Sigmoid colon (tissue), 7 donors: Measurements from ENCODE around the gene TMEM248. TPM values are rescaled to one million over a fixed set of nuclear protein-coding genes. Genes with fewer than 3 reads are reported as not detected.
"Not testable (repeated sequence)": the region's sequence is repeated elsewhere in the genome, so short reads cannot be mapped to it uniquely, and the experiment has no call there.

Experiments
- DNase-seq: peaks from one replicate; pipeline ENCODE4 v3.0.0-alpha.2; 2019
- H3K27ac ChIP-seq, 4 donors: fragments of 200-600 bp; sonication (generic); one replicate each; pipeline ENCODE4 v1.5.1; 2016 to 2019; ENCODE audit warnings: mild to moderate bottlenecking in 1 of 4
- H3K27me3 ChIP-seq, 3 donors: fragments of 200-600 bp; sonication (generic); one replicate each; pipeline ENCODE4 v1.5.1; 2019; ENCODE audit warnings: mild to moderate bottlenecking in 1 of 3
- H3K36me3 ChIP-seq, 4 donors: fragments of 200-600 bp; sonication (generic); one replicate each; pipeline ENCODE4 v1.5.1; 2016 to 2019
- H3K4me1 ChIP-seq, 4 donors: fragments of 200-600 bp; sonication (generic); one replicate each; pipeline ENCODE4 v1.5.1; 2017 to 2019
- H3K4me3 ChIP-seq, 4 donors: fragments of 200-600 bp; sonication (generic); one replicate each; pipeline ENCODE4 v1.5.1; 2017 to 2019; ENCODE audit warnings: mild to moderate bottlenecking in 2 of 4, moderate library complexity in 1 of 4
- H3K9me3 ChIP-seq, 4 donors: fragments of 200-600 bp in 3 of 4; sonication (generic) in 3 of 4; one replicate each; pipeline versions ENCODE4 v1.5.1 to v1.6.1; 2013 to 2019
- EP300 ChIP-seq, 4 donors: sonication (generic); formaldehyde crosslinking; IDR thresholded peaks; one replicate each; pipeline ENCODE4 v1.6.1; 2017; ENCODE audit warnings: antibody characterized with exemption in 4 of 4
- POLR2A ChIP-seq, 2 donors: fragments of 450-650 bp; IDR thresholded peaks; one replicate each; pipeline ENCODE4 v1.6.1; 2016; ENCODE audit warnings: antibody characterized with exemption in 2 of 2, mild to moderate bottlenecking in 2 of 2, moderate library complexity in 2 of 2
- POLR2AphosphoS5 ChIP-seq, 4 donors: sonication (generic); formaldehyde crosslinking; IDR thresholded peaks; one replicate each; pipeline ENCODE4 v1.6.1; 2017; ENCODE audit warnings: antibody characterized with exemption in 4 of 4
- WGBS, 2 donors: extraction: QIAGEN DNeasy Blood & Tissue Kit; methylation state at CpG; one replicate each; pipeline ENCODE4 v1.1.7; 2013; 5-methylcytosine and 5-hydroxymethylcytosine counted together
- intact Hi-C: fragments of 100-400 bp; cut with DNase I; formaldehyde crosslinking; loops from one replicate; pipeline ENCODE4 v1.15.1; 2023
- polyA plus RNA-seq, 3 donors: library from polyadenylated mRNA; stranded (reverse); fragments of 200-250 nt; gene quantifications; one replicate each; pipeline ENCODE4 v1.2.3, GENCODE V29; 2013
- total RNA-seq, 4 donors: library from RNA; depleted of rRNA; stranded (reverse); fragments of >200 nt; gene quantifications; one replicate each; pipeline ENCODE4 v1.1.0, GENCODE V29; 2016
- TF ChIP-seq, protein P1 (sequence below), 4 experiments: fragments of 450-650 bp in 3 of 4; fragments of 200-600 bp in 1 of 4; IDR thresholded peaks; one replicate each; pipeline ENCODE4 v1.5.1; 2016 to 2019; ENCODE audit warnings: antibody characterized with exemption in 4 of 4, mild to moderate bottlenecking in 3 of 4, moderate library complexity in 2 of 4
- donor health status: healthy with polysubstance abuse.
- donor health status: Bipolar disorder and iron deficiency.
- donor health status: healthy.

TMEM248 gene
- total and polyA plus RNA-seq, 7 donors, result 19.7 to 93.8 (median 66.2) TPM

DNA sequence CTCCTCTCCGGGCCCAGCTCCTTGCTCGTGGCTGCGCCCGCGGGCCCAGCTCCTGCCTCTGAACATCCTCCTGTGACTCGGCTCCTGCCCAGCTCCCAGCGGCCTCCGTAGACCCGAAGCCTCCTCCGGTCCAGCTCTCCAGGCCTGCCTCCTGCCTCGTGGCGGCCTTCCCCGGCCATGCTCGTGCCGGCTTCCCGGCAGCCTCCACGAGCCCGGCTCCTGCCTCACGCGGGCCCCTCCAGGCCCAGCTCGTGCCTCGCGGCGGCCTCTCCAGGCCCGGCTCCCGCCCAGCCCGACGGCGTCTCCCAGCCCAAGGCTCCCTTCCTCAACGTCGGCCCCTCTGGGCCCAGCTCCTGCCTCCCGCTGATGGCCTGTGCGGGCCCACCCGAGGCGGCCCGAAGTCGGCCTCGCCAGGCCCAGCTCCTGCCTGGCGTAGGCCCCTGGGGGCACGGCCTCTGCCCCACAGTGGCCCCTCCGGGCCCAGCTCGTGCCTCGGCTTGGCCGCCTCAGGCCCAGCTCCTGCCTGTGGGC lies 16.9 kb upstream of the TMEM248 start:
- no peaks in the 10 kb centered on the region for H3K27me3 ChIP-seq
- no peak for DNase-seq
- H3K9me3 ChIP-seq, result no peaks in the 10 kb centered on the region
- no peak overlapping the region for H3K27ac ChIP-seq
- no peak overlapping the region for H3K4me3 ChIP-seq
- no peak for TF ChIP-seq EP300 (IDR thresholded peaks at IDR 0.05)
- no peak for TF ChIP-seq POLR2AphosphoS5 (IDR thresholded peaks at IDR 0.05)
- no peak for TF ChIP-seq POLR2A (IDR thresholded peaks at IDR 0.05)
- TF ChIP-seq, protein P1, sequence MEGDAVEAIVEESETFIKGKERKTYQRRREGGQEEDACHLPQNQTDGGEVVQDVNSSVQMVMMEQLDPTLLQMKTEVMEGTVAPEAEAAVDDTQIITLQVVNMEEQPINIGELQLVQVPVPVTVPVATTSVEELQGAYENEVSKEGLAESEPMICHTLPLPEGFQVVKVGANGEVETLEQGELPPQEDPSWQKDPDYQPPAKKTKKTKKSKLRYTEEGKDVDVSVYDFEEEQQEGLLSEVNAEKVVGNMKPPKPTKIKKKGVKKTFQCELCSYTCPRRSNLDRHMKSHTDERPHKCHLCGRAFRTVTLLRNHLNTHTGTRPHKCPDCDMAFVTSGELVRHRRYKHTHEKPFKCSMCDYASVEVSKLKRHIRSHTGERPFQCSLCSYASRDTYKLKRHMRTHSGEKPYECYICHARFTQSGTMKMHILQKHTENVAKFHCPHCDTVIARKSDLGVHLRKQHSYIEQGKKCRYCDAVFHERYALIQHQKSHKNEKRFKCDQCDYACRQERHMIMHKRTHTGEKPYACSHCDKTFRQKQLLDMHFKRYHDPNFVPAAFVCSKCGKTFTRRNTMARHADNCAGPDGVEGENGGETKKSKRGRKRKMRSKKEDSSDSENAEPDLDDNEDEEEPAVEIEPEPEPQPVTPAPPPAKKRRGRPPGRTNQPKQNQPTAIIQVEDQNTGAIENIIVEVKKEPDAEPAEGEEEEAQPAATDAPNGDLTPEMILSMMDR (IDR thresholded peaks at IDR 0.05), result no peak
- no peaks in the 10 kb centered on the region for H3K4me1 ChIP-seq
- WGBS, 2 donors, result 97% methylated on average over 44 of the region's 44 CpGs
- intact Hi-C loops, result no loop called here
- peaks cover 0 to 3% (median 0%) of the 10 kb centered on the region in 4 donors for H3K36me3 ChIP-seq

DNA sequence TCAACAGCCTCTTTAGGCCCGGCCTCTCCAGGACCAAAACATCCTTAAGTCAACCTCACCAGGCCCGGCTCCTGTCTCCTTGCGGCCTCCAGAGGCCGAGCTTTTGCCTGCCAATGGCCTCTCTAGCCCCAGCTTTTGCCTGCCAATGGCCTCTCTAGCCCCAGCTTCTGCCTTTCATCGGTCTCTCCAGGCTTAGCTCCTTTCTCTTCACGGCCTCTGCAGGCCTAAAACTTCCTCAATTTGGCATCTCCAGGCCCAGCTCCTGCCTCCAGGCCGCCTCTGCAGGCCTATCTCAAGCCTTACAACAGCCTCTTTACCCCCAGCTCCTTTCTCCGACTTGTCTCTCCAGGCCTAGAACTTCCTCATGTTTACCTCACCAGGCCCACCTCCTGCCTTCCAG lies 15.7 kb upstream of the TMEM248 start:
- Histone ChIP-seq H3K36me3 (no peaks in the 10 kb centered on the region), H3K27ac (no peak overlapping the region), H3K4me3 (no peak overlapping the region), H3K9me3 (no peaks in the 10 kb centered on the region), H3K4me1 (no peaks in the 10 kb centered on the region), H3K27me3 (no peaks in the 10 kb centered on the region)
- 90 to 94% methylated on average over 8 of the region's 8 CpGs for WGBS, 2 donors
- no peak for DNase-seq
- intact Hi-C loops, result no loop called here
- TF ChIP-seq, protein P1 (IDR thresholded peaks at IDR 0.05), result no peak
- TF ChIP-seq EP300 (IDR thresholded peaks at IDR 0.05) (no peak), POLR2A (IDR thresholded peaks at IDR 0.05) (no peak), POLR2AphosphoS5 (IDR thresholded peaks at IDR 0.05) (no peak)

DNA sequence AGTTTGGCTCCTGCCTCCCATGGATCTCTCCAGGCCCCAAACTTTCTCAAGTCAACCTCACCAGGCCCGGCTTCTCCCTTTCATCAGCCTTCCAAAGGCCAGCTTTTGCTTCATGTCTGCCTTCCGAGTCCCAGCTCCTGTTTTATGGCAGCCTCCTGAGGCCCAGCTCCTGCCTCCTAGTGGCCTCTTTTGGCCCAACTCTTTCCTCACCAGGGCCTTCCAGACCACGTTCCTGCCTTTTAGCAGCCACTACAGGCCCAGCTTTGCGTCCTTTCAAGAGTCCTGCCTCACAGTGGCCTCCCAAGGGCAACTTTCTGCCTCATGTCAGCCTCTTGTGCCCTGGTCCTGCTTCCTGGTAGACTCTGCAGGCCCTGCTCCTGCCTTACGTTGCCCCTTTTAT lies 15.3 kb upstream of the TMEM248 start:
- intact Hi-C loops, result no loop called here

DNA sequence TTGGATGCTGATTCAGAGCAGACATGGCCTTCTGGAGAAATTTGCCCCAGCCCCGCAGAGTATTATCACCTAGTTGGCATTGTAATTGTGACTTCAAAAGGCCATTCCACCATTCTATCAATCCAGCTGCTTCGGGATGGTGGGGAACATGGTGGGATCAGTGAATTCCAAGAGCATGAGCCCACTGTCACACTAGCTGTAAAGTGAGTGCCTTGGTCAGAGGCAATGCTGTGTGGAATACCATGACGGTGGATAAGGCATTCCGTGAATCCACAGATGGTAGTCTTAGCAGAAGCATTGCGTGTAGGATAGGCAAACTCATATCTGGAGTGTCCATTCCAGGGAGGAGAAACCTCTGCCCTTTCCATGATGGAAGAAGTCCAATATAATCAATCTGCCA lies 13.3 kb upstream of the TMEM248 start:
- no peaks in the 10 kb centered on the region for H3K9me3 ChIP-seq
- TF ChIP-seq, protein P1 (IDR thresholded peaks at IDR 0.05), result no peak
- no peak for TF ChIP-seq EP300 (IDR thresholded peaks at IDR 0.05)
- no peak for TF ChIP-seq POLR2A (IDR thresholded peaks at IDR 0.05)
- TF ChIP-seq POLR2AphosphoS5 (IDR thresholded peaks at IDR 0.05), result no peak

More for the DNA sequence above, 15.3 kb upstream of the TMEM248 start:
- no peak overlapping the region for H3K4me3 ChIP-seq
- H3K27ac ChIP-seq, result no peak overlapping the region
- H3K27me3 ChIP-seq, result no peaks in the 10 kb centered on the region
- no peaks in the 10 kb centered on the region for H3K4me1 ChIP-seq
- WGBS, 2 donors, result 90 to 91% methylated on average over 5 of the region's 5 CpGs
- no peaks in the 10 kb centered on the region for H3K9me3 ChIP-seq
- no peaks in the 10 kb centered on the region for H3K36me3 ChIP-seq
- no peak for TF ChIP-seq EP300 (IDR thresholded peaks at IDR 0.05)
- TF ChIP-seq, protein P1 (IDR thresholded peaks at IDR 0.05), result no peak
- no peak for TF ChIP-seq POLR2A (IDR thresholded peaks at IDR 0.05)
- no peak for TF ChIP-seq POLR2AphosphoS5 (IDR thresholded peaks at IDR 0.05)
- DNase-seq, result no peak

DNA sequence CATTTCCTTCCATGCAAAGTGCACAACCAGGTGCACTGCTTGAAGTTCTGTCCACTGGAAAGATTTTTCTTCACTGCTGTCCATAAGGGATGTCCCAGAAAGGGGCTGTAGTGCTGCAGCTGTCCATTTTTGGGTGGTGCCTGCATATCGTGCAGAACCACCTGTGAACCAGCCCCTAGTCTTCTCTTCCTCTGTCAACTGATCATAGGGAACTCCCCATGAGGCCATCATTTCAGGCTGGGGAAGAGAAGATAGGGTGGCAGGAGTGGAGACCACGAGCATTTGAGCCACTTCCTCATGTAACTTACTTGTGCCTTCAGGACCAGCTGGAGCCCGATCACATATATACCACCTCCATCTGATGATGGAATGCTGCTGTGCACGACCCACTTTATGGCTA lies 12.4 kb upstream of the TMEM248 start:
- H3K9me3 ChIP-seq, H3K27me3 ChIP-seq, DNase-seq, H3K36me3 ChIP-seq, intact Hi-C loops, H3K4me1 ChIP-seq, H3K4me3 ChIP-seq, H3K27ac ChIP-seq: not testable (repeated sequence)
- 79 to 89% methylated on average over 4 of the region's 4 CpGs for WGBS, 2 donors

More for the DNA sequence above, 13.3 kb upstream of the TMEM248 start:
- H3K4me1 ChIP-seq, result no peaks in the 10 kb centered on the region
- intact Hi-C loops, result no loop called here
- H3K36me3 ChIP-seq, result no peaks in the 10 kb centered on the region
- DNase-seq, result no peak
- 95 to 97% methylated on average over 5 of the region's 5 CpGs for WGBS, 2 donors
- H3K27ac ChIP-seq, result no peak overlapping the region
- H3K4me3 ChIP-seq, result no peak overlapping the region
- H3K27me3 ChIP-seq, result no peaks in the 10 kb centered on the region
